ENCODE data around the gene RELCH.

GRCh38 chr18:62144338-62144737 is 42.7 kb upstream of the RELCH start:
- TF ChIP-seq EZH2 (IDR thresholded peaks at IDR 0.05; ENCODE audit: insufficient read depth, poor library complexity, severe bottlenecking) (no peak), EZH2phosphoT487 (IDR thresholded peaks at IDR 0.05; ENCODE audit: insufficient read depth, low read depth) (no peak)
